Neutrophil (primary cell): ENCODE measurements around the gene ALG2.

Experiments
- H3K27ac ChIP-seq: fragments of 200-600 bp; sonication (generic); 2 replicates; pipeline ENCODE4 v1.5.1; 2016; ENCODE audit warnings: mild to moderate bottlenecking, moderate library complexity
- H3K27me3 ChIP-seq: fragments of 200-600 bp; sonication (generic); 2 replicates; pipeline ENCODE4 v1.6.0; 2016; ENCODE audit warnings: mild to moderate bottlenecking
- H3K36me3 ChIP-seq: fragments of 200-600 bp; sonication (generic); 2 replicates; pipeline ENCODE4 v1.5.1; 2017
- H3K4me1 ChIP-seq, 2 experiments: fragments of 200-600 bp in 1 of 2; sonication (generic) in 1 of 2; 1 replicate in 1 of 2; 2 replicates in 1 of 2; pipeline versions ENCODE4 v1.5.1 to v1.6.1; 2013 to 2016; ENCODE audit warnings: low read depth in 1 of 2, low read length in 1 of 2, mild to moderate bottlenecking in 1 of 2, moderate library complexity in 1 of 2; ENCODE audit not compliant: control insufficient read depth in 1 of 2, insufficient read depth in 1 of 2
- H3K4me3 ChIP-seq, 2 experiments: fragments of 200-600 bp in 1 of 2; sonication (generic) in 1 of 2; 1 replicate in 1 of 2; 2 replicates in 1 of 2; pipeline ENCODE4 v1.5.1; 2013 to 2016; ENCODE audit warnings: low read depth in 1 of 2, low read length in 1 of 2, mild to moderate bottlenecking in 1 of 2, moderate library complexity in 1 of 2
- H3K9me3 ChIP-seq: fragments of 200-600 bp; sonication (generic); 2 replicates; pipeline ENCODE4 v1.5.1; 2016
- TF ChIP-seq, protein P1 (sequence below): fragments of 200-600 bp; sonication (generic); IDR thresholded peaks from 2 replicates; pipeline ENCODE4 v1.5.1; 2016; ENCODE audit warnings: antibody characterized with exemption

Gene ALG2

DNA sequence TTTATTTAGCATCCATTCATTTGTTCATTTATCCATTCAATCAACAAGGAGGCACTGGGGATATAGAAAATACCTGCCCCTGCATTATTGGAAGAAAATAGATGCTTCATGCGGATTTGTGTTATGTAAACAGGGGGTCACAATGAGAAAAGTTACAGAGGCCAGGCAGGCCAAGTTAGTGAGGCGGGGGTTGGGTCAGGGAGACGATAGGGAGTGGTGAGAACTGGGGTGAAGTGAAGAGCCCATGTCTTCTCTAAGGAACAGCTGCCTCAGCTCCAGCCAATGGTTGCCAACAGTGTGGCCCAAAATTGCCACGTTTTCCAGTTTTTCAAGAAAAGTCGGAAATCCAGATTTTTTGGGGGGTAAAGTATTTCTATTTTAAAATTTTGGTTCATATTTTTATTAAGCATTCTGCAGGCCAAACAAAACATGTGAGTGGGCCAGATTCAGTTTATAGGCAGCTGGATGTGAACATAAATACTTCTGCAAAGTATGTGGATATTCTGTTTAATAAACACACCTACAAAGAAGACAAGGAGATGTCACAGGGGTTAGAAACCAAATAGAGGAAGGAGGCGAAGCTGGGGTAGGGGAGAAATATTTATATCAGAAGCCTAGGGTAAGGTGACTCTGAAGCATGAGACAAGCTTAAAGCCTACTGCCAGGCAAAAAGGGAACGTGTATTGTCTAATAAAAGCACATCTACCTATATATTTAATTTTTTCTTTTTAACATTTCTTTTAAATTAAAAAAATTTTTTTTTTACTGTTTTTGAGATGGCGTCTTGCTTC is 44.0 kb downstream of the ALG2 start:
- H3K9me3 ChIP-seq, result no peaks in the 10 kb centered on the region
- H3K4me1 ChIP-seq, result no peaks in the 10 kb centered on the region
- H3K4me3 ChIP-seq, result no peak overlapping the region
- H3K27me3 ChIP-seq, result no peaks in the 10 kb centered on the region
- H3K27ac ChIP-seq, result no peak overlapping the region
- TF ChIP-seq, protein P1, sequence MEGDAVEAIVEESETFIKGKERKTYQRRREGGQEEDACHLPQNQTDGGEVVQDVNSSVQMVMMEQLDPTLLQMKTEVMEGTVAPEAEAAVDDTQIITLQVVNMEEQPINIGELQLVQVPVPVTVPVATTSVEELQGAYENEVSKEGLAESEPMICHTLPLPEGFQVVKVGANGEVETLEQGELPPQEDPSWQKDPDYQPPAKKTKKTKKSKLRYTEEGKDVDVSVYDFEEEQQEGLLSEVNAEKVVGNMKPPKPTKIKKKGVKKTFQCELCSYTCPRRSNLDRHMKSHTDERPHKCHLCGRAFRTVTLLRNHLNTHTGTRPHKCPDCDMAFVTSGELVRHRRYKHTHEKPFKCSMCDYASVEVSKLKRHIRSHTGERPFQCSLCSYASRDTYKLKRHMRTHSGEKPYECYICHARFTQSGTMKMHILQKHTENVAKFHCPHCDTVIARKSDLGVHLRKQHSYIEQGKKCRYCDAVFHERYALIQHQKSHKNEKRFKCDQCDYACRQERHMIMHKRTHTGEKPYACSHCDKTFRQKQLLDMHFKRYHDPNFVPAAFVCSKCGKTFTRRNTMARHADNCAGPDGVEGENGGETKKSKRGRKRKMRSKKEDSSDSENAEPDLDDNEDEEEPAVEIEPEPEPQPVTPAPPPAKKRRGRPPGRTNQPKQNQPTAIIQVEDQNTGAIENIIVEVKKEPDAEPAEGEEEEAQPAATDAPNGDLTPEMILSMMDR, result no peak
- no peaks in the 10 kb centered on the region for H3K36me3 ChIP-seq

DNA sequence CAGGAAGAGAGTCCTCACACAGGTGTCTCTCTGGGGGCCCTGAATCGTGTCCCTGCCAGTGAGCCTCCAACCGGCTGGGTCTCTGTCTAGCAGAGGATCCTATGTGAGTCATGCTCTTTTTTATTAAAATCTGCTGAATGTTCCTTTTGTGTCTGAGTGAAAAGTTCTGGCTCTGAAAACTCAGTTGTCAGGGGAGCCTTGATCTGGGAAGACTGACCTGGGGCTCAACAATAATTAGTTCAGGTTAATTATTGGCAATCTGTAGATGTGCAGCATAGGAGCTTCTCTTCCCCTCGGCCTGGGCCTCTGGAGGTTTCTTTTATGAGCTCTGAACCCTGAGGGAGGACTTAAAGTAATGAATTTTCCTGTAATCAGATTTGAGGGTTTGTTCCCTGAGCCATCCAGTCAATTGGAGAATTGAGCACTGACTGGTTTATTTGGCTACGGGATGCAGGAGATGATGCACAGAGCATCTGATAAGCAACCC is 45.2 kb downstream of the ALG2 start:
- Histone ChIP-seq H3K4me1 (no peaks in the 10 kb centered on the region), H3K9me3 (no peaks in the 10 kb centered on the region), H3K36me3 (no peaks in the 10 kb centered on the region), H3K27ac (no peak overlapping the region), H3K27me3 (no peaks in the 10 kb centered on the region), H3K4me3 (no peak overlapping the region)
- TF ChIP-seq, protein P1, result no peak

DNA sequence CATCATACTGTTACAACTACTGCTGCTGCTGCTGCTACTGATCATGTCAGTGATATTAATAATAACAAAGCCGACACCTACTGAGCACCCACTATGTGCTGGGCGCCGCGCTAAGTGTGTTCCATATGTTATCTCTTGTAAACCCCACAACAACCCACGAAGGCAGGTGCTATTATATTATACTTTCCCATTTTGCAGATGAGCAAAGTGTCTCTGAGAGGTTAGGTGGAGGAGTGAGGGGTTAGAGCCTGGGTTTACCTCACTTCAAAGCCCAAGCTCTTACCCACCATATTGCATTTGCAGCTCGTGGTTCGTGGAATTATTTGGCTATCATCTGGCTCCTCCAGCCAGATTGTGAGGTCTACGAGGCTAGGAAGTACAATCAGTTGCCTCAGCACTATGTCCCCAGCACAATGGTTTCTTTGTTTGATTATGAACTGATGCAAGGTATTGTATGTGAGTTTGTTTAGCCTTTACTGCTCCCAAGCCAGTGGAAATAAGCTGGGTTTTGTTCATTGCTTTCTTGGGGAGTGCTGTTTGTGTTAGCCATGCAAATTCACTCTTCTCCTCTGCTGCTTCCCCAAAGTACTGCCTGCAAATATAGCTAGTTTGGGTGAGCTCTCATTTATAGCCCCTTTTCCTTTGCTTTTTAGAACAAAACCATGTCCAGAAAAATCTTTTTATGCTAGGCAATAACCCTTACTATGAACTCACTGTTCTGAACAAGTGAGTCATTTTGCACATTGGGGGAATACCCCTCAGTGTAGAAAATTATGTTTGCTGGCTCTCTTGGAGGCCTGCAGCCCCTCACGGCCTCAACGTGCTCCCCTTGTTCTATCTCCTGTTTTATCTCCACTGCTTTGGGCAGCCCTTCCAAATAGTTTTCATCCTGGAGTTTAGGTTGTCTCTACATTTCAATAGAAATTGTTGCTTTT is 47.9 kb downstream of the ALG2 start:
- H3K27me3 ChIP-seq, result no peaks in the 10 kb centered on the region
- no peaks in the 10 kb centered on the region for H3K9me3 ChIP-seq
- H3K36me3 ChIP-seq, result no peaks in the 10 kb centered on the region
- no peak overlapping the region for H3K27ac ChIP-seq
- H3K4me3 ChIP-seq, result no peak overlapping the region
- TF ChIP-seq, protein P1, result no peak
- no peaks in the 10 kb centered on the region for H3K4me1 ChIP-seq

DNA sequence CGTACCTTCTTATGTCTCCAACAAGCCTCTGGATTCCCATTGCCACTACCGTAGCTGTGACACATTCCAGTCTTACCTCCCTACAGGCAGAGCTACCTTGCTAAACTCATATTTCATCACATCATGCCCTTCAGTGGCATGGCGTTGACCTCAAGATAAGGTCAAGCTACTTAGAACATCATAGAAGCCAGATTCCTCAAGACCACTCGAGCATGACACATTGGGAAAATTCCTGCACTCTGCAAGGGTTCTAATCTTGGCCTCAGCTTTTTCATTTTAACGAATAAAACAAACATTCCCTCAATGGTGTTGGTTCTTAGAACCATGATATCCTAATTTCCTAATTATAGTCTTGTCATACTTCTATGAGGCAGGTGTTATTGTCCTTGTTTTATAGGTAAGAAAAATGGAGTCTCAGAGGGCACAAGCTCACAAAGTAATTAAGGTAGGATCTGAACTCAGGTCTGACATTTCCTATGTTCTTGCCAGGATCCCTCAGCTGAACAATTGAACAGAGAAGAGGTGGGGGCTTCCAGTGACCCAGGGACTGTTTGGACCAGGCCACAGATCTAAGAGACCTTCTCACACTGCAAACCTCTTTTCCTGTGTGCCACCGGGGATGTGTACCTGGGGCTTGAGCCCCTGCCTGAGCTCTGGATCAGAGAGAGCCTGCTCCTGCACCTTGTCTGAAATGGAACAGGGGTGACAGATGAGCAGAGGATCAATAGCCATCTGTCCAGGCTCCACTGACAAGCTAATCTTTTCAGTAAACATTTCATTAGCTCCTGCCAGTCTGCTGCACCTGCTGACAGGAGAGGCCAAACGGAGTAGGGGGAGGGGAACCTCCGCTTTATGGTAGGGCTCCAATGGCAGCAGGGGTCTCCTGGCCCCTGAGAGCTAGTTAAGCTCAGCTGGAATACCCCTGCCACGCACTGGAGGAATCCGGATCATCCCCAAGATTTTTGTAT is 49.3 kb downstream of the ALG2 start:
- TF ChIP-seq, protein P1, result no peak
- H3K27me3 ChIP-seq, result no peaks in the 10 kb centered on the region
- peaks cover 0 to 8% of the 10 kb centered on the region in 2 experiments for H3K4me1 ChIP-seq

More for the DNA sequence above, 49.3 kb downstream of the ALG2 start:
- H3K9me3 ChIP-seq, result no peaks in the 10 kb centered on the region
- no peak overlapping the region for H3K27ac ChIP-seq
- no peaks in the 10 kb centered on the region for H3K36me3 ChIP-seq
- no peak overlapping the region for H3K4me3 ChIP-seq
